NT2/D1 (cell line): ENCODE data around the gene TNFRSF11A.

ENCODE experiments used
- DNase-seq: peaks from one replicate; pipeline ENCODE4 v3.0.0-alpha.2; 2011; ENCODE audit warnings: low read depth, low spot score
- H3K27me3 ChIP-seq: 2 replicates; pipeline ENCODE4 v1.6.0; 2011; ENCODE audit warnings: mild to moderate bottlenecking; ENCODE audit not compliant: insufficient read length, insufficient read depth
- H3K36me3 ChIP-seq: 2 replicates; pipeline ENCODE4 v1.6.1; 2011; ENCODE audit warnings: mild to moderate bottlenecking, low read length, mixed read lengths; ENCODE audit not compliant: insufficient read depth, insufficient read length
- H3K4me1 ChIP-seq: 2 replicates; pipeline ENCODE4 v1.5.1; 2011; ENCODE audit not compliant: insufficient read depth, insufficient read length
- H3K4me3 ChIP-seq: 2 replicates; pipeline ENCODE4 v1.5.1; 2011; ENCODE audit warnings: low read depth; ENCODE audit not compliant: insufficient read length
- H3K9ac ChIP-seq: 2 replicates; pipeline ENCODE4 v1.6.0; 2011; ENCODE audit warnings: low read depth; ENCODE audit not compliant: insufficient read length
- H3K9me3 ChIP-seq: 2 replicates; pipeline ENCODE4 v1.5.1; 2011; ENCODE audit warnings: mild to moderate bottlenecking, low read length; ENCODE audit not compliant: insufficient read depth
- SUZ12 ChIP-seq: IDR thresholded peaks from 2 replicates; pipeline ENCODE4 v1.6.1; 2011; ENCODE audit not compliant: insufficient read length, insufficient read depth; ENCODE audit errors: extremely low read depth
- YY1 ChIP-seq: IDR thresholded peaks from 2 replicates; pipeline ENCODE4 v1.6.1; 2011; ENCODE audit not compliant: insufficient read length, insufficient read depth
- ZNF274 ChIP-seq: IDR thresholded peaks from 2 replicates; pipeline ENCODE4 v1.6.1; 2011; ENCODE audit warnings: mild to moderate bottlenecking, low read depth, low read length

TNFRSF11A gene

DNA sequence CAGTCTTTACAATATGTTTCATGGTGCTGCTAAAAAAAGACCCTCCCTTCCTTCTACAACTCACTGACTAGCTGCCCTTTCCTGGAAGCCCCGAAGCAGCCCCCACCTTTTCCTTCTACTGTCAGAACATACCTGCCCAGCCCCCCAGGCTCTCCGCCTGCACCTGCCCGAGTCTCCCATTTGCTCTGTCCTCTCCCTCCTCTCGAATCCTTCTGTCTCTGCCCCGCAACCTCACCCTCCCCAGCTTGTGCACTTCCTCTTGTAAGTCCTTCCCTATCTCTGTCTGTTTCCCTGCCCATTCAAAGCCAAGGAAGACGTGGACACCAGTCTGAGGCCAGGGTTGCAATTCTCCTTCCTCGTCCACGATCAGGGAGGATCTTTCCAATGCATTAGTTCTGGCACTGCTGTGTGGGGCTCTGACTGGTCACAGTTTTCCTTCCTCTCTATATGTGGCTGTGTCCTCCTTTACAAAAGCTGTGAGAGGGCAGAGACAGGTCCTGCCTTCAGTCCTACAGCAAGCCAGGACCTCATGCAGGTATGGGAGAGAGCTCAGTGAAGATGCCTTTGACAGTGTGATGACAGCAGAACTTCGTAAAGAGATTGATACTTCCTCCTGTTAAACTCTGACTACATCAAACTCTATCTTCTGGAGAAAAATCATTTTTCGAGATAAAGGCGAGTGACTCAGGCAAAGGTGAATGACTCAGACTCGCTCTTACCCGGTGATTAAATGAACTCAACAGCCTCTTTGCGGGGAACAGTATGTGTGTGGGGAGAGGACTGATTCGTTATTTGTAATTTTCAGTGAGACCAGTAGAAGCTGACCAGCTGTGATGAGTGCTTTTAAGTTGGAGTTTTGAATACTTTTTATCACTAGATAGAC lies 14.2 kb downstream of the TNFRSF11A start:
- no peak for DNase-seq
- H3K9ac ChIP-seq, result no peak overlapping the region
- H3K27me3 ChIP-seq, result no peaks in the 10 kb centered on the region
- H3K36me3 ChIP-seq, result no peaks in the 10 kb centered on the region
- peaks cover 4% of the 10 kb centered on the region for H3K4me1 ChIP-seq
- H3K4me3 ChIP-seq, result no peak overlapping the region
- TF ChIP-seq YY1 (no peak), SUZ12 (no peak), ZNF274 (no peak)
- H3K9me3 ChIP-seq, result no peaks in the 10 kb centered on the region

GRCh38 chr18:62340996-62341395 lies 15.9 kb downstream of the TNFRSF11A start:
- H3K27me3 ChIP-seq, result no peaks in the 10 kb centered on the region
- H3K4me3 ChIP-seq, result no peak overlapping the region
- no peak for TF ChIP-seq SUZ12
- TF ChIP-seq YY1, result no peak
- TF ChIP-seq ZNF274, result no peak
- peaks cover 7% of the 10 kb centered on the region for H3K4me1 ChIP-seq
- DNase-seq, result no peak
- H3K9ac ChIP-seq, result no peak overlapping the region
- no peaks in the 10 kb centered on the region for H3K9me3 ChIP-seq
- no peaks in the 10 kb centered on the region for H3K36me3 ChIP-seq

GRCh38 chr18:62341473-62341872 lies 16.4 kb downstream of the TNFRSF11A start:
- DNase-seq, result no peak
- Histone ChIP-seq H3K9me3 (no peaks in the 10 kb centered on the region), H3K27me3 (no peaks in the 10 kb centered on the region), H3K9ac (no peak overlapping the region), H3K36me3 (no peaks in the 10 kb centered on the region), H3K4me3 (no peak overlapping the region), H3K4me1 (peaks cover 10% of the 10 kb centered on the region)
- TF ChIP-seq SUZ12 (no peak), YY1 (no peak), ZNF274 (no peak)

GRCh38 chr18:62342884-62343283 lies 17.8 kb downstream of the TNFRSF11A start:
- TF ChIP-seq YY1 (no peak), ZNF274 (no peak), SUZ12 (no peak)
- H3K4me3 ChIP-seq, result no peak overlapping the region
- no peaks in the 10 kb centered on the region for H3K9me3 ChIP-seq
- H3K9ac ChIP-seq, result no peak overlapping the region
- no peak for DNase-seq
- H3K4me1 ChIP-seq, result peaks cover 11% of the 10 kb centered on the region
- H3K36me3 ChIP-seq, result no peaks in the 10 kb centered on the region
- H3K27me3 ChIP-seq, result no peaks in the 10 kb centered on the region

GRCh38 chr18:62343316-62343715 lies 18.2 kb downstream of the TNFRSF11A start:
- H3K4me3 ChIP-seq, result no peak overlapping the region
- H3K27me3 ChIP-seq, result no peaks in the 10 kb centered on the region
- TF ChIP-seq ZNF274 (no peak), YY1 (no peak), SUZ12 (no peak)
- no peak for DNase-seq
- H3K9me3 ChIP-seq, result no peaks in the 10 kb centered on the region
- no peaks in the 10 kb centered on the region for H3K36me3 ChIP-seq
- H3K9ac ChIP-seq, result no peak overlapping the region
- H3K4me1 ChIP-seq, result peaks cover 13% of the 10 kb centered on the region

GRCh38 chr18:62345909-62346308 lies 20.8 kb downstream of the TNFRSF11A start:
- Histone ChIP-seq H3K9me3 (no peaks in the 10 kb centered on the region), H3K27me3 (no peaks in the 10 kb centered on the region), H3K4me3 (no peak overlapping the region), H3K36me3 (no peaks in the 10 kb centered on the region), H3K4me1 (peaks cover 9% of the 10 kb centered on the region), H3K9ac (no peak overlapping the region)
- DNase-seq, result no peak
- TF ChIP-seq YY1 (no peak), SUZ12 (no peak), ZNF274 (no peak)

DNA sequence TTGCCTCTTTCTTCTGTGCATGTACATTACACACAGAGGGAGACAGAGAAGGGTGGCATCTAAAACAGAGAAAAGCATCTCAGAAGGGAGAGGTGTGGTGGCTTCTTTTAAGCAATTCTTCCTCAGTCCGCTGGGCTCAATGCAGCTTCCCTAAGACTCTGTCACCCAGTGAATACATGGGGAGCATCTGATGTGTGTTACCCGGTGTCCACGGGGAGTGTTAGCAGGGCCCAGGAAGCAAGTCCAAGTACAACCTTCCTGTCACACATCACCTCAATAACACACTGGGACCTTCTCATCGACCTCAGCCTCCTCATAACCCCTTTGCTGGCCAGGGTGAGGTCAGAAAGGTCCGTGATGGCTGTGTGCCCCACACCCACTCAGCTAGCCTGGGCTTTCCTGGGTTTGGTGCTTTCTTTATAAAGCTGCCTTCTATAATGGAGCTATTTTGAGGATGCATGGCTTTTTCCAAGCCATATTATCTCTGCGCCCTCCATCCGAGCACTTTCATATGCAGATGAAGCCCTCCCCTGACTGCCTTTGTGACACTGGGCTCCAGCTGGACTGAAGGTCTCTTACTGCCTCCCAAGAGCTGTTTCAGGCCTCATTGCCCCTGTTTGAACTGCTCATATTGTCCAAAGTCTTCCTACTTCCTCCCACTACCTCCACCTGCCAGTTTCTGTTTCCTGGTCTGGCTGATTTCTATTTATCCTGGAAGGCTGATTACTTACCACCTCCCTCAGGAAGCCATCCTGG lies 21.4 kb downstream of the TNFRSF11A start:
- TF ChIP-seq SUZ12, result no peak
- TF ChIP-seq YY1, result no peak
- TF ChIP-seq ZNF274, result no peak
- no peak overlapping the region for H3K9ac ChIP-seq
- H3K4me1 ChIP-seq, result peaks cover 9% of the 10 kb centered on the region
- no peaks in the 10 kb centered on the region for H3K27me3 ChIP-seq
- DNase-seq, result no peak
- H3K4me3 ChIP-seq, result no peak overlapping the region
- H3K36me3 ChIP-seq, result no peaks in the 10 kb centered on the region
- H3K9me3 ChIP-seq, result no peaks in the 10 kb centered on the region
